NCI-H226 (cell line): ENCODE results near the gene SERPINH1.
A peak's percentile ranks its signal among the peaks of the same experiment; 100 is the strongest.

Experiments used
- DNase-seq: peaks from one replicate; pipeline ENCODE4 v3.0.0-alpha.2; 2015

SERPINH1 gene

GRCh38 chr11:75602951-75603350, 40.9 kb downstream of the SERPINH1 start:
- DNase-seq, result peak; percentile 7

- peak; percentile 81 for DNase-seq
These were observed 42.0 kb downstream of the SERPINH1 start for GRCh38 chr11:75603791-75604736.

- DNase-seq, result no peak
These were observed 44.0 kb downstream of the SERPINH1 start for GRCh38 chr11:75606099-75606498.

- no peak for DNase-seq
These were observed 49.8 kb downstream of the SERPINH1 start for GRCh38 chr11:75611823-75612222.

GRCh38 chr11:75615751-75616150, 53.7 kb downstream of the SERPINH1 start:
- no peak for DNase-seq

GRCh38 chr11:75616281-75616680, 54.2 kb downstream of the SERPINH1 start:
- DNase-seq, result no peak
